Mucosa of stomach (tissue), 1 donor: ENCODE measurements around the gene PCDHA13.
"Not testable (repeated sequence)": the region's sequence is repeated elsewhere in the genome, so short reads cannot be mapped to it uniquely, and the experiment has no call there.

ENCODE experiments used
- H3K27me3 ChIP-seq: one replicate; pipeline ENCODE4 v1.7.0; 2013; ENCODE audit warnings: mild to moderate bottlenecking, low read length; ENCODE audit not compliant: control insufficient read depth, insufficient read depth
- H3K36me3 ChIP-seq: one replicate; pipeline ENCODE4 v1.7.0; 2013; ENCODE audit warnings: low read length; ENCODE audit not compliant: control insufficient read depth, insufficient read depth
- H3K4me1 ChIP-seq: one replicate; pipeline ENCODE4 v1.7.0; 2013; ENCODE audit warnings: mild to moderate bottlenecking, low read length; ENCODE audit not compliant: control insufficient read depth, insufficient read depth
- H3K4me3 ChIP-seq: one replicate; pipeline ENCODE4 v1.7.0; 2013; ENCODE audit warnings: low read length
- H3K9ac ChIP-seq: one replicate; pipeline ENCODE4 v1.7.0; 2013; ENCODE audit warnings: mild to moderate bottlenecking, low read length, moderate library complexity
- H3K9me3 ChIP-seq: one replicate; pipeline ENCODE4 v1.7.0; 2013; ENCODE audit warnings: mild to moderate bottlenecking, low read length, moderate library complexity; ENCODE audit not compliant: control insufficient read depth
- donor health status: Pancreatic carcinoma.

Gene PCDHA13

GRCh38 chr5:140855772-140856674 is 25.9 kb upstream of the PCDHA13 start, which contains the start of gene PCDHA10:
Gene PCDHA10, plus strand, starts transcription at chr5:140855897. Its CDS starts 152 bp downstream, at chr5:140856049.
- Histone ChIP-seq H3K4me1 (no peaks in the 10 kb centered on the region), H3K27me3 (no peaks in the 10 kb centered on the region), H3K9me3 (no peaks in the 10 kb centered on the region), H3K36me3 (no peaks in the 10 kb centered on the region), H3K4me3 (no peak within 1 kb of the TSS), H3K9ac (no peak within 1 kb of the TSS)

DNA sequence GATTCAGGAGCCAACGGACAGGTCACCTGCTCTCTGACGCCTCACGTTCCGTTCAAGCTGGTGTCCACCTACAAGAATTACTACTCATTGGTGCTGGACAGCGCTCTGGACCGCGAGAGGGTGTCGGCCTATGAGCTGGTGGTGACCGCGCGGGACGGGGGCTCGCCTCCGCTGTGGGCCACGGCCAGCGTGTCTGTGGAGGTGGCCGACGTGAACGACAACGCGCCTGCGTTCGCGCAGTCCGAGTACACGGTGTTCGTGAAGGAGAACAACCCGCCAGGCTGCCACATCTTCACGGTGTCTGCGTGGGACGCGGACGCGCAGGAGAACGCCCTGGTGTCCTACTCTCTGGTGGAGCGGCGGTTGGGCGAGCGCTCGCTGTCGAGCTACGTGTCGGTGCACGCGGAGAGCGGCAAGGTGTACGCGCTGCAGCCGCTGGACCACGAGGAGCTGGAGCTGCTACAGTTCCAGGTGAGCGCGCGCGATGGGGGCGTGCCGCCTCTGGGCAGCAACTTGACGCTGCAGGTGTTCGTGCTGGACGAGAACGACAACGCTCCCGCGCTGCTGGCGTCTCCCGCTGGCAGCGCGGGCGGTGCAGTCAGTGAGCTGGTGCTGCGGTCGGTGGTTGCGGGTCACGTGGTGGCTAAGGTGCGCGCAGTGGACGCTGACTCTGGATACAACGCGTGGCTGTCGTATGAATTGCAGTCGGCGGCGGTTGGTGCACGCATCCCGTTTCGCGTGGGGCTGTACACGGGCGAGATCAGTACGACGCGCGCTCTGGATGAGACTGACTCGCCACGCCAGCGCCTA is 24.5 kb upstream of the PCDHA13 start:
- no peaks in the 10 kb centered on the region for H3K4me1 ChIP-seq
- no peak overlapping the region for H3K4me3 ChIP-seq
- no peaks in the 10 kb centered on the region for H3K27me3 ChIP-seq
- no peaks in the 10 kb centered on the region for H3K36me3 ChIP-seq
- H3K9ac ChIP-seq = no peak overlapping the region
- no peaks in the 10 kb centered on the region for H3K9me3 ChIP-seq

DNA sequence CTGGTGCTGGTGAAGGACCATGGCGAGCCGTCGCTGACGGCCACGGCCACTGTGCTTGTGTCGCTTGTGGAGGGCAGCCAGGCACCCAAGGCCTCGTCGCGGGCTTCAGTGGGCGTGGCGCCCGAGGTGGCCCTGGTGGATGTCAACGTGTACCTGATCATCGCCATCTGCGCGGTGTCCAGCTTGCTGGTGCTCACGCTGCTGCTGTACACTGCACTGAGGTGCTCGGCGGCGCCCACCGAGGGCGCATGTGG is 24.0 kb upstream of the PCDHA13 start:
- no peaks in the 10 kb centered on the region for H3K27me3 ChIP-seq

DNA sequence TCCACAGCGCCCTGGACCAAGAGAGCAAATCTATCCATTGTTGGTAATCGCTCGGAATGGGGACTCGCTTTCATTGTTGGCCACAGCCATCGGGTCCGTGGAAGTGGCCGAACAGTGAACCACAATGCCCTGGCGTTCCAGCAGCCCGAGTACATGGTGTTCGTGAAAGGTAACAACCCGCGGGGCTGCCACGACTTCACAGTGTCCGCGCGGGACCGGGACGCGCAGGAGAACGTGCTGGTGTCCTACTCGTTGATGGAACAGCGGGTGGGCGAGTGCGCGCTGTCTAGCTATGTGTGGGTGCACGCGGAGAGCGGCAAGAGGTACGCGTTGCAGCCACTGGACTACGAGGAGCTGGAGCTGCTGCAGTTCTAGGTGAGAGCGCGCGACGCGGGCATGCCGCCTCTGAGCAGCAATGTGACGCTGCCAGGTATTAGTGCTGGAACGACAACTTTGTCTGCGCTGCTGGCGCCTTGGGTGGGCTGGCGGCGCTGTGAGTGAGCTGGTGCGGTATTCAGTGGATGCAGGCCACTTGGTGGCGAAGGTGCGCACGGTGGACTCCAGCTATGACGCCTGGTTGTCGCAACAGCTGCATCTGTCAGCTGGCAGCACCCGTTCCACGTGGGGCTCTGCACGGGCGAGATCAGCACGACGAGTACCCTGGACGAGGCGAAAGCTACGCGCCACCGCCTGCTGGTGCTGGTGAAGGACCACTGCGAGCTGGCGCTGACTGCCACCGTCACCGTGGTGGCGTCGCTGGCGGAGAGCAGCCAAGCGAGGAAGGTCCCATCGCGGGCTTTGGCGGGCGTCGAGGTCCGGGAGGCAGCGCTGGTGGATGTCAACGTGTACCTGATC is 19.3 kb upstream of the PCDHA13 start:
- H3K36me3 ChIP-seq = no peaks in the 10 kb centered on the region
- H3K9me3 ChIP-seq = no peaks in the 10 kb centered on the region
- H3K27me3 ChIP-seq = no peaks in the 10 kb centered on the region
- H3K4me1 ChIP-seq = no peaks in the 10 kb centered on the region
- H3K9ac ChIP-seq = no peak overlapping the region
- no peak overlapping the region for H3K4me3 ChIP-seq

More for the DNA sequence above, 24.0 kb upstream of the PCDHA13 start:
- no peaks in the 10 kb centered on the region for H3K36me3 ChIP-seq
- no peaks in the 10 kb centered on the region for H3K9me3 ChIP-seq
- no peak overlapping the region for H3K4me3 ChIP-seq
- H3K4me1 ChIP-seq = no peaks in the 10 kb centered on the region
- H3K9ac ChIP-seq = no peak overlapping the region

GRCh38 chr5:140868721-140869554 is 13.0 kb upstream of the PCDHA13 start, which contains the start of gene PCDHA11:
Gene PCDHA11, plus strand, starts transcription at chr5:140868957. Its CDS starts 147 bp downstream, at chr5:140869104.
- Histone ChIP-seq H3K9ac (no peak within 1 kb of the TSS), H3K9me3 (no peaks in the 10 kb centered on the region), H3K4me1 (no peaks in the 10 kb centered on the region), H3K36me3 (no peaks in the 10 kb centered on the region), H3K4me3 (no peak within 1 kb of the TSS), H3K27me3 (no peaks in the 10 kb centered on the region)

- Histone ChIP-seq H3K36me3 (no peaks in the 10 kb centered on the region), H3K4me1 (no peaks in the 10 kb centered on the region), H3K9me3 (no peaks in the 10 kb centered on the region), H3K9ac (no peak overlapping the region), H3K27me3 (no peaks in the 10 kb centered on the region), H3K4me3 (no peak overlapping the region)
Measured at GRCh38 chr5:140869555-140869886, 12.4 kb upstream of the PCDHA13 start.

DNA sequence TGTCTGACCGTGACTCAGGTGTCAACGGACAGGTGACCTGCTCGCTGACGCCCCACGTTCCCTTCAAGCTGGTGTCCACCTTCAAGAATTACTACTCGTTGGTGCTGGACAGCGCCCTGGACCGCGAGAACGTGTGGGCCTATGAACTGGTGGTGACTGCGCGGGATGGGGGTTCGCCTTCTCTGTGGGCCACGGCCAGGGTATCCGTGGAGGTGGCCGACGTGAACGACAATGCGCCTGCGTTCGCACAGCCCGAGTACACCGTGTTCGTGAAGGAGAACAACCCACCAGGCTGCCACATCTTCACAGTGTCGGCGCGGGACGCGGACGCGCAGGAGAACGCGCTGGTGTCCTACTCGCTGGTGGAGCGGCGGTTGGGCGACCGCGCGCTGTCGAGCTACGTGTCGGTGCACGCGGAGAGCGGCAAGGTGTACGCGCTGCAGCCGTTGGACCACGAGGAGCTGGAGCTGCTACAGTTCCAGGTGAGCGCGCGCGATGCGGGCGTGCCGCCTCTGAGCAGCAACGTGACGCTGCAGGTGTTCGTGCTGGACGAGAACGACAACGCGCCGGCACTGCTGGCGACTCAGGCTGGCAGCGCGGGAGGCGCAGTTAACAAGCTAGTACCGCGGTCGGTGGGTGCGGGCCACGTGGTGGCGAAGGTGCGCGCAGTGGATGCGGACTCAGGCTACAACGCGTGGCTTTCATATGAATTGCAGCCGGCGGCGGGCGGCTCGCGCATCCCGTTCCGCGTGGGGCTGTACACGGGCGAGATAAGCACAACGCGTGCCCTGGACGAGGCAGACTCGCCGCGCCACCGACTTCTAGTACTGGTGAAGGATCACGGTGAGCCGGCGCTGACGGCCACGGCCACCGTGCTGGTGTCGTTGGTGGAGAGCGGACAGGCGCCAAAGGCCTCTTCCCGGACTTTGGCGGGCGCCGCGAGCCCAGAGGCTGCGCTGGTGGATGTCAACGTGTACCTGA is 11.4 kb upstream of the PCDHA13 start:
- H3K4me3 ChIP-seq = no peak overlapping the region
- no peaks in the 10 kb centered on the region for H3K9me3 ChIP-seq

GRCh38 chr5:140875085-140876065 is 6.5 kb upstream of the PCDHA13 start, which contains the start of gene PCDHA12:
Gene PCDHA12, plus strand, starts transcription at chr5:140875308. Its CDS starts 165 bp downstream, at chr5:140875473.
- no peaks in the 10 kb centered on the region for H3K9me3 ChIP-seq
- no peaks in the 10 kb centered on the region for H3K36me3 ChIP-seq
- peaks cover 4% of the 10 kb centered on the region for H3K27me3 ChIP-seq
- H3K9ac ChIP-seq = no peak within 1 kb of the TSS
- no peaks in the 10 kb centered on the region for H3K4me1 ChIP-seq
- H3K4me3 ChIP-seq = no peak within 1 kb of the TSS

More for the DNA sequence above, 11.4 kb upstream of the PCDHA13 start:
- no peak overlapping the region for H3K9ac ChIP-seq
- H3K4me1 ChIP-seq = no peaks in the 10 kb centered on the region
- no peaks in the 10 kb centered on the region for H3K36me3 ChIP-seq
- H3K27me3 ChIP-seq = peaks cover 4% of the 10 kb centered on the region

DNA sequence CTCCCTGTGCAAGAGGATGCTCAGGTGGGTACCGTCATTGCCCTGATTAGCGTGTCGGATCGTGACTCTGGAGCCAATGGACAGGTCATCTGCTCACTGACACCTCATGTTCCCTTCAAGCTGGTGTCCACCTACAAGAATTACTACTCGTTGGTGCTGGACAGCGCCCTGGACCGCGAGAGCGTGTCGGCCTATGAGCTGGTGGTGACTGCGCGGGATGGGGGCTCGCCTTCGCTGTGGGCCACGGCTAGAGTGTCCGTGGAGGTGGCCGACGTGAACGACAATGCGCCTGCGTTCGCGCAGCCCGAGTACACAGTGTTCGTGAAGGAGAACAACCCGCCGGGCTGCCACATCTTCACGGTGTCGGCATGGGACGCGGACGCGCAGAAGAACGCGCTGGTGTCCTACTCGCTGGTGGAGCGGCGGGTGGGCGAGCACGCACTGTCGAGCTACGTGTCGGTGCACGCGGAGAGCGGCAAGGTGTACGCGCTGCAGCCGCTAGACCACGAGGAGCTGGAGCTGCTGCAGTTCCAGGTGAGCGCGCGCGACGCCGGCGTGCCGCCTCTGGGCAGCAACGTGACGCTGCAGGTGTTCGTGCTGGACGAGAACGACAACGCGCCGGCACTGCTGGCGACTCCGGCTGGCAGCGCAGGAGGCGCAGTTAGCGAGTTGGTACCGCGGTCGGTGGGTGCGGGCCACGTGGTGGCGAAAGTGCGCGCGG is 5.2 kb upstream of the PCDHA13 start:
- H3K27me3 ChIP-seq, H3K9ac ChIP-seq, H3K4me1 ChIP-seq, H3K4me3 ChIP-seq, H3K9me3 ChIP-seq, H3K36me3 ChIP-seq: not testable (repeated sequence)
